NB4 (cell line): ENCODE measurements around the gene HDAC9.

Experiments
- DNase-seq: peaks from one replicate; pipeline ENCODE4 v3.0.0; 2010; ENCODE audit warnings: low read depth
- H3K4me3 ChIP-seq: one replicate; pipeline ENCODE4 v1.5.1; 2011; ENCODE audit warnings: mild to moderate bottlenecking, low read depth, low read length, moderate library complexity
- MYC ChIP-seq: IDR thresholded peaks from 2 replicates; pipeline ENCODE4 v1.6.1; 2011; ENCODE audit warnings: low read depth, low read length
- POLR2A ChIP-seq: IDR thresholded peaks from 2 replicates; pipeline ENCODE4 v1.6.1; 2011; ENCODE audit warnings: mild to moderate bottlenecking; ENCODE audit not compliant: insufficient read length; ENCODE audit errors: extremely low read depth
- TF ChIP-seq, protein P1 (sequence below): IDR thresholded peaks from 2 replicates; pipeline ENCODE4 v1.6.1; 2011; ENCODE audit warnings: low read depth, low read length
- TF ChIP-seq, protein P2 (sequence below): IDR thresholded peaks from one replicate; pipeline ENCODE4 v1.5.1; 2012; ENCODE audit warnings: low read depth, low read length

HDAC9 gene

DNA sequence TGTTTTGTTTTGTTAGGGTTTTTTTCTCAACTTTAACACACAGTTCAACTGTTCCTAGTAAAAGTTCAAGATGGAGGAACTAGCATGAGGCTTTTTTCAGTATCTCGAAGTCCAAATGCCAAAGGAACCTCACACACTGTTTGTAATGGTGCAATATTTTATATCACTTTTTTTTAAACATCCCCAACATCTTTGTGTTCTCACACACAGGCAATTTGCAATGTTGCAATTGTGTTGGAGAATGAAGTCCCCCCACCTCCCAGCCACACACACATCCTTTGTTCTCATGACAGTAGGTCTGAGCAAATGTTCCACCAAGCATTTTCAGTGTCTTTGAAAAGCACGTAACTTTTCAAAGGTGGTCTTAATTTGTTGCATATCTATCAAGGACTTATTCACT lies 501.0 kb downstream of the HDAC9 start:
- TF ChIP-seq, protein P1, sequence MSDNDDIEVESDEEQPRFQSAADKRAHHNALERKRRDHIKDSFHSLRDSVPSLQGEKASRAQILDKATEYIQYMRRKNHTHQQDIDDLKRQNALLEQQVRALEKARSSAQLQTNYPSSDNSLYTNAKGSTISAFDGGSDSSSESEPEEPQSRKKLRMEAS, result no peak
- no peak for TF ChIP-seq POLR2A
- TF ChIP-seq MYC, result no peak
- TF ChIP-seq, protein P2, sequence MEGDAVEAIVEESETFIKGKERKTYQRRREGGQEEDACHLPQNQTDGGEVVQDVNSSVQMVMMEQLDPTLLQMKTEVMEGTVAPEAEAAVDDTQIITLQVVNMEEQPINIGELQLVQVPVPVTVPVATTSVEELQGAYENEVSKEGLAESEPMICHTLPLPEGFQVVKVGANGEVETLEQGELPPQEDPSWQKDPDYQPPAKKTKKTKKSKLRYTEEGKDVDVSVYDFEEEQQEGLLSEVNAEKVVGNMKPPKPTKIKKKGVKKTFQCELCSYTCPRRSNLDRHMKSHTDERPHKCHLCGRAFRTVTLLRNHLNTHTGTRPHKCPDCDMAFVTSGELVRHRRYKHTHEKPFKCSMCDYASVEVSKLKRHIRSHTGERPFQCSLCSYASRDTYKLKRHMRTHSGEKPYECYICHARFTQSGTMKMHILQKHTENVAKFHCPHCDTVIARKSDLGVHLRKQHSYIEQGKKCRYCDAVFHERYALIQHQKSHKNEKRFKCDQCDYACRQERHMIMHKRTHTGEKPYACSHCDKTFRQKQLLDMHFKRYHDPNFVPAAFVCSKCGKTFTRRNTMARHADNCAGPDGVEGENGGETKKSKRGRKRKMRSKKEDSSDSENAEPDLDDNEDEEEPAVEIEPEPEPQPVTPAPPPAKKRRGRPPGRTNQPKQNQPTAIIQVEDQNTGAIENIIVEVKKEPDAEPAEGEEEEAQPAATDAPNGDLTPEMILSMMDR, result no peak
- no peak overlapping the region for H3K4me3 ChIP-seq
- DNase-seq, result no peak

DNA sequence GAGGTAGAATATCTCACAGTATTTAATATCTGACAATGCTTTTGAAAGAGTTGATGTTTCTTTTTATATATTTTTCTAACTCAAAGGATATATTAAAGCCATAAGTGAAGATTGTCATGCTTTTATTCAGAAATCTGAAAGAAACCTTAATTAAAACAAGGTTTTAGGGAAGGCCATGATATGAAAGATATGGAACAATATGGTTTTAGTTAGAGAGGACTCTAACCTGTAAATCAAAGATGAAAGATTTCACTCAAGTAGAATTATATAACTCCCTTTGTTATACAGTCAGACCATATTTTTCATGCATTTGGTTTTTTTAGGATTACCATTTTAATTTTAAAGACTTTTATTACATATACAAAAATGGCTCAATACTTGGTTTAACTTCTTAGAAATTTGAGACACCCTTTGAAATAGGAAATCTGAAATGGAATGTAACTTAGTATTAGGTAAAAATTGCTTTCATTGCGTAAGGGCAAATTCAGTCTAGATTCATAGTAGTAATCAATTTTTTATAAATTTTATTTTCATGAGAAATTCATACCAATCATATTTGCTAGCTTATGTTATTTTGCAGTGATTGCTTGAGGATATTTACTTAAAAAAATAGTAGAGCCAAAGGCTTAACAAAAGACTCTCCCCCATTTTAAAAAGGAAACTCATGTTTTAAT lies 502.1 kb downstream of the HDAC9 start:
- no peak for TF ChIP-seq POLR2A
- TF ChIP-seq MYC, result no peak
- TF ChIP-seq, protein P2, result no peak
- TF ChIP-seq, protein P1, result no peak
- no peak for DNase-seq
- no peak overlapping the region for H3K4me3 ChIP-seq

DNA sequence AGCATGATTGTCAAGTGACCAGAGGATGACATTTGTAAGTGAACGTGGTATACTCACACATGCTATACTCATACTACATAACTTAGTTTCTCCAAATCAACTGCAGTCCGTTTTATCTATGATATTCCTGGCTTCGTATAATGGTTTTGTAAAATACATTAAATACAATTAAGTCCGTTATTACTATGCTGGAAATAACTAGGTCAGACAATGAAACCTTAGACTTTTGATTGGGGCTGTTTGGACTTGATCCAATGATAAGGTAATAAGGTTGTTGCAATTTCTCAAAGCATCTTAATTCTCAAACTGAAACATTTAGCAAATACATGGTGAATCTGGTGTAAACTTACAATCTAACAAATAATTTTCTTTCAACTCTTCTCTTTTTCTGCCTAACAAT lies 504.9 kb downstream of the HDAC9 start:
- no peak overlapping the region for H3K4me3 ChIP-seq
- TF ChIP-seq, protein P1, result no peak
- TF ChIP-seq POLR2A, result no peak
- no peak for TF ChIP-seq MYC
- TF ChIP-seq, protein P2, result no peak
- DNase-seq, result no peak

DNA sequence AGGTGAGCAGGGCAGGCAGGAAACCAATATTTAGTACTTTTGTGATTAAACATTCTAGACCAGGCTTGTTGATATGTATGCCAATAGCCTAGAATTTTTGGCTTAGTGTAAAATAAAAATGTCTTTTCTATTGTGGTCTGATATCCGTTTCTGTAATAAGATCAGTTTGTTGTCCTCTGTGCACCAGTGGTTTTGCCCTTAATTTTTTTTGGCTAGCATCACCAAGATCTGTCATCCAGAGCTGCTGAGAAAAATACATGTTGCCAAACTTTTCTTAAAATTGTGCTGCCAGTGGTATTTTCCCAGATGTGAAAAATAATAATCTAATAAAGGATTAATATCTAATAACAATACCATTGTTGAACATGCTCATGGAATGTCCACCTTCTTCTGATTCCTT lies 506.3 kb downstream of the HDAC9 start:
- DNase-seq, result no peak
- TF ChIP-seq MYC (no peak), POLR2A (no peak)
- TF ChIP-seq, protein P2, result no peak
- TF ChIP-seq, protein P1, result no peak
- H3K4me3 ChIP-seq, result no peak overlapping the region

DNA sequence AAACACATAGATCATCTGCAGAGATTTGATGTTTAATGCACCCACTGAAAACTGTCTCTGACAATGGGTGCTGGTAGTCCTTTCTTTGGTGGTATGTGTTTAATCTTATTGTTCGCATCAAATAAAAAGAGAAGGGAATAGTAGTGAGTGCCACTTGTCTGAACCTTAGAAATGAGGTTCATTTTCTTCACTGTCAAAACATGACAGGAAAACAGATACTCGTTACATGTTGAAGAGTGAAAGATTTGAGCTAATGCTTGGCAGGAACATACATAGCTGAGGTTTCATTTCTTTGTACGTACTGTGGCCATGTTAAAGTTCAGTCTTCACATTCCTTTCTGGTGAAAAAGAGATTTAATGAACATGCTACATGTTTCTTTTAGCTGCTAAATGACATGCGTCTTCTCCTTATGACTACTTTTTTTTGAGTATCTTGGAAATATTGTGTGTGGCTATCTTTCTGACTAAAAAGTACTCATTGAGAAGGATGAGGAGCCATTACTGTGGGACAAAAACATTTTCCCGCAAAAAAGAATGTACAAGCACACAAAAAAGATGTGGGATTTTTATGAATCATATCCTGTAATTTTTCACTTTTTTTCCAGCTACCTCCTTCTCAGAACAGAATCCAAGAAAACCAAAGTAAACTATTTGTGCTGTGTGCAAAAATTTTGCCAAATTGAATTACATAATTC lies 513.8 kb downstream of the HDAC9 start:
- no peak for TF ChIP-seq POLR2A
- TF ChIP-seq, protein P1, result no peak
- TF ChIP-seq MYC, result no peak
- TF ChIP-seq, protein P2, result no peak
- DNase-seq, result no peak
- no peak overlapping the region for H3K4me3 ChIP-seq

DNA sequence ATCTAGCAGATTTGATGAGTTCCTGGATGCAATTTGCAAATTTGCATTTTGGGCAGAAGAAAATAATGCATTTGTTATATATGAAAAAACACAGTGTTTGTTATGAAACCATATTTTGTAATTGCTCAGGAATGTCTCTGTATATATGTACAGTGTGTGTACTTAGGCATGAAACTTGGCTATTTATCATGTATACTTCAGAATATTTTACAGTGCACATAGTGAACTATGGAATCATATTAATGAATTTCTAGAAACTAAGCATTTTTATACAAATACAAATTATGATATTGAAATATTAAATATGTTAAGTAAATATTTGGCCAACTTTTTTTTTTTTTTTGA lies 514.4 kb downstream of the HDAC9 start:
- DNase-seq, result no peak
- TF ChIP-seq POLR2A (no peak), MYC (no peak)
- TF ChIP-seq, protein P1, result no peak

More for the DNA sequence above, 514.4 kb downstream of the HDAC9 start:
- H3K4me3 ChIP-seq, result no peak overlapping the region
